Activated CD4-positive, CD25-positive, alpha-beta regulatory T cell treated with anti-CD3 and anti-CD28 coated beads, Interleukin-2, amount 50 U/mL, for 24 hours (primary cell): ENCODE data around the gene ASXL2.
"Not testable (repeated sequence)": the region's sequence is repeated elsewhere in the genome, so short reads cannot be mapped to it uniquely, and the experiment has no call there.

ENCODE experiments used
- ATAC-seq, 2 donors: fragments of 150-1000 bp; cut with Tn5 transposase; one replicate each; pipeline ENCODE4 v1.10.0; 2021; ENCODE audit warnings: mild to moderate bottlenecking in 1 of 2, moderate library complexity in 1 of 2

Gene ASXL2

GRCh38 chr2:25831746-25832449, 46.4 kb downstream of the ASXL2 start:
- peak; percentile 88 to 94 for ATAC-seq

- no peak for ATAC-seq
Measured at GRCh38 chr2:25829828-25830227, 48.5 kb downstream of the ASXL2 start.

GRCh38 chr2:25829377-25829704, 48.9 kb downstream of the ASXL2 start:
- no peak for ATAC-seq

- not testable (repeated sequence) for ATAC-seq
Measured at GRCh38 chr2:25828532-25829376, 49.5 kb downstream of the ASXL2 start.

GRCh38 chr2:25825238-25825637, 53.0 kb downstream of the ASXL2 start:
- peak; percentile 97 to 98 for ATAC-seq

- peak in 1 of 2 donors; percentile 42 for ATAC-seq
Measured at GRCh38 chr2:25824718-25825117, 53.6 kb downstream of the ASXL2 start.

GRCh38 chr2:25824216-25824615, 54.1 kb downstream of the ASXL2 start:
- no peak for ATAC-seq

GRCh38 chr2:25822190-25823117, 55.8 kb downstream of the ASXL2 start:
- ATAC-seq, result peak; percentile 5 to 12

- no peak for ATAC-seq
Measured at GRCh38 chr2:25821225-25822056, 56.8 kb downstream of the ASXL2 start.

GRCh38 chr2:25819597-25820039, 58.7 kb downstream of the ASXL2 start:
- no peak for ATAC-seq

GRCh38 chr2:25817630-25818029, 60.7 kb downstream of the ASXL2 start:
- peak; percentile 96 for ATAC-seq

GRCh38 chr2:25817006-25817405, 61.3 kb downstream of the ASXL2 start:
- ATAC-seq, result no peak

- no peak for ATAC-seq
Measured at GRCh38 chr2:25816249-25816648, 62.0 kb downstream of the ASXL2 start.

GRCh38 chr2:25814681-25815080, 63.6 kb downstream of the ASXL2 start:
- ATAC-seq, result peak; percentile 69 to 72

- ATAC-seq, result no peak
Measured at GRCh38 chr2:25810428-25810827, 67.9 kb downstream of the ASXL2 start.

GRCh38 chr2:25809646-25810045, 68.6 kb downstream of the ASXL2 start:
- no peak for ATAC-seq

GRCh38 chr2:25808006-25808383, 70.3 kb downstream of the ASXL2 start:
- no peak for ATAC-seq

GRCh38 chr2:25806941-25807340, 71.3 kb downstream of the ASXL2 start:
- ATAC-seq, result no peak

GRCh38 chr2:25805987-25806386, 72.3 kb downstream of the ASXL2 start:
- ATAC-seq, result no peak

- peak; percentile 44 to 55 for ATAC-seq
Measured at GRCh38 chr2:25804338-25804737, 73.9 kb downstream of the ASXL2 start.

- ATAC-seq, result no peak
Measured at GRCh38 chr2:25799301-25799700, 79.0 kb downstream of the ASXL2 start.
